OCI-LY3 (cell line): ENCODE data around the gene PHLDB1.
"Not testable (repeated sequence)": the region's sequence is repeated elsewhere in the genome, so short reads cannot be mapped to it uniquely, and the experiment has no call there.

Experiments
- H2AFZ ChIP-seq: fragments of 200-600, 300-600 bp; shearing (Covaris generic); 2 replicates; pipeline ENCODE4 v1.6.0; 2014; ENCODE audit warnings: antibody characterized with exemption, low read depth, low read length
- H3K27ac ChIP-seq: fragments of 200-600, 300-600 bp; sonication (generic); 2 replicates; pipeline ENCODE4 v1.5.1; 2014; ENCODE audit warnings: mild to moderate bottlenecking, low read length, moderate library complexity, mixed read lengths
- H3K27me3 ChIP-seq: fragments of 200-600, 300-600 bp; sonication (generic); 2 replicates; pipeline ENCODE4 v1.6.1; 2014; ENCODE audit warnings: low read depth, low read length, mixed read lengths
- H3K36me3 ChIP-seq: fragments of 200-600, 300-600 bp; sonication (generic); replicated peaks from 2 replicates; pipeline ENCODE3; 2014; ENCODE audit warnings: low read depth, low read length, mixed read lengths
- H3K4me1 ChIP-seq: fragments of 300-600, 200-600 bp; sonication (generic); 2 replicates; pipeline ENCODE4 v1.6.1; 2014; ENCODE audit warnings: low read length, mixed read lengths
- H3K4me2 ChIP-seq: fragments of 200-600, 300-600 bp; sonication (generic); 2 replicates; pipeline ENCODE4 v1.6.1; 2014; ENCODE audit warnings: low read length, mixed read lengths
- H3K4me3 ChIP-seq: fragments of 300-600, 200-600 bp; sonication (generic); 2 replicates; pipeline ENCODE4 v1.5.1; 2014; ENCODE audit warnings: antibody characterized with exemption, mild to moderate bottlenecking, low read length, moderate library complexity
- H3K79me2 ChIP-seq: fragments of 300-600, 200-600 bp; shearing (Covaris generic); 2 replicates; pipeline ENCODE4 v1.6.1; 2014; ENCODE audit warnings: mild to moderate bottlenecking, low read length, mixed read lengths
- H3K9ac ChIP-seq: fragments of 300-600, 200-600 bp; shearing (Covaris generic); 2 replicates; pipeline ENCODE4 v1.6.0; 2014; ENCODE audit warnings: mild to moderate bottlenecking, low read length, moderate library complexity
- H3K9me3 ChIP-seq: fragments of 200-600, 300-600 bp; shearing (Covaris generic); 2 replicates; pipeline ENCODE4 v1.6.1; 2014; ENCODE audit warnings: low read length, mixed read lengths; ENCODE audit not compliant: insufficient read depth
- H4K20me1 ChIP-seq: fragments of 200-600, 300-600 bp; sonication (generic); 2 replicates; pipeline ENCODE4 v1.6.1; 2016; ENCODE audit warnings: low read length, mixed read lengths; ENCODE audit not compliant: insufficient read depth
- EZH2phosphoT487 ChIP-seq: fragments of 200-600 bp; shearing (Covaris generic); IDR thresholded peaks from 2 replicates; pipeline ENCODE4 v1.6.1; 2018; ENCODE audit warnings: antibody characterized with exemption, mixed run types, low read depth
- TF ChIP-seq, protein P1 (sequence below): fragments of 200-600, 300-600 bp; sonication (generic); IDR thresholded peaks from 2 replicates; pipeline ENCODE4 v1.5.1; 2014; ENCODE audit warnings: antibody characterized with exemption, low read length, low read depth

The PHLDB1 gene

DNA sequence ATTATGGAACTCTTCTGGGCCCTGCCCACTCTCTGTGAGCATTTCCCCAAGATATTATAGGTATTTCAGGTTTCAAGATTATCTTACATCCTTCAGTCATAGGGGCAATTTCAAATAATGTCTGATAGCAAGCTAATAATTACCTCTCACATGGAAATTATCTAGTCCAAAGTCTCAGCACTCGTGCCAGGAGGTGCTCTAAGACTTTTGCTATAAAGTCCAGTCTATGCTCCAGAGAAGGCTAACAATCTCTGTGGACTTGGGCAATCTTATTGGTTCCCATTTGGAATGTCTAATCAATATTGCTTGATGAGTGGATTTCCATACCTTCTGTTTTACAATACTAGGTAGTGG lies 66.6 kb downstream of the PHLDB1 start:
- no peaks in the 10 kb centered on the region for H3K79me2 ChIP-seq
- no peak overlapping the region for H3K9ac ChIP-seq
- H2AFZ ChIP-seq: no peak overlapping the region
- H3K4me3 ChIP-seq: no peak overlapping the region
- 0 out of 2 replicates have a peak, but pooled peaks cover 8% of the 10 kb centered on the region for H3K9me3 ChIP-seq
- no peaks in the 10 kb centered on the region for H3K36me3 ChIP-seq
- no peaks in the 10 kb centered on the region for H4K20me1 ChIP-seq
- no peaks in the 10 kb centered on the region for H3K4me1 ChIP-seq
- TF ChIP-seq EZH2phosphoT487: no peak
- TF ChIP-seq, protein P1, sequence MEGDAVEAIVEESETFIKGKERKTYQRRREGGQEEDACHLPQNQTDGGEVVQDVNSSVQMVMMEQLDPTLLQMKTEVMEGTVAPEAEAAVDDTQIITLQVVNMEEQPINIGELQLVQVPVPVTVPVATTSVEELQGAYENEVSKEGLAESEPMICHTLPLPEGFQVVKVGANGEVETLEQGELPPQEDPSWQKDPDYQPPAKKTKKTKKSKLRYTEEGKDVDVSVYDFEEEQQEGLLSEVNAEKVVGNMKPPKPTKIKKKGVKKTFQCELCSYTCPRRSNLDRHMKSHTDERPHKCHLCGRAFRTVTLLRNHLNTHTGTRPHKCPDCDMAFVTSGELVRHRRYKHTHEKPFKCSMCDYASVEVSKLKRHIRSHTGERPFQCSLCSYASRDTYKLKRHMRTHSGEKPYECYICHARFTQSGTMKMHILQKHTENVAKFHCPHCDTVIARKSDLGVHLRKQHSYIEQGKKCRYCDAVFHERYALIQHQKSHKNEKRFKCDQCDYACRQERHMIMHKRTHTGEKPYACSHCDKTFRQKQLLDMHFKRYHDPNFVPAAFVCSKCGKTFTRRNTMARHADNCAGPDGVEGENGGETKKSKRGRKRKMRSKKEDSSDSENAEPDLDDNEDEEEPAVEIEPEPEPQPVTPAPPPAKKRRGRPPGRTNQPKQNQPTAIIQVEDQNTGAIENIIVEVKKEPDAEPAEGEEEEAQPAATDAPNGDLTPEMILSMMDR: no peak
- H3K27ac ChIP-seq: no peak overlapping the region
- H3K4me2 ChIP-seq: no peak overlapping the region
- H3K27me3 ChIP-seq: peaks cover 15% of the 10 kb centered on the region

- no peak overlapping the region for H3K4me2 ChIP-seq
- H3K9me3 ChIP-seq: no peaks in the 10 kb centered on the region
- H3K27ac ChIP-seq: no peak overlapping the region
- H3K4me1 ChIP-seq: no peaks in the 10 kb centered on the region
- peaks cover 4% of the 10 kb centered on the region; the same call in 1 of the 2 replicates for H3K27me3 ChIP-seq
- no peak overlapping the region for H3K4me3 ChIP-seq
- no peaks in the 10 kb centered on the region for H3K79me2 ChIP-seq
- H3K9ac ChIP-seq: no peak overlapping the region
- no peaks in the 10 kb centered on the region for H4K20me1 ChIP-seq
- H2AFZ ChIP-seq: no peak overlapping the region
- TF ChIP-seq EZH2phosphoT487: no peak
- TF ChIP-seq, protein P1: no peak
- H3K36me3 ChIP-seq: no peaks in the 10 kb centered on the region
Observed at GRCh38 chr11:118677977-118678376, 70.6 kb downstream of the PHLDB1 start.

- H3K4me1 ChIP-seq, H2AFZ ChIP-seq, H3K27me3 ChIP-seq, H3K4me2 ChIP-seq, H3K27ac ChIP-seq, H3K79me2 ChIP-seq, H3K9ac ChIP-seq, H3K36me3 ChIP-seq, H4K20me1 ChIP-seq, H3K4me3 ChIP-seq, H3K9me3 ChIP-seq: not testable (repeated sequence)
Observed at GRCh38 chr11:118678908-118679307, 71.5 kb downstream of the PHLDB1 start.

DNA sequence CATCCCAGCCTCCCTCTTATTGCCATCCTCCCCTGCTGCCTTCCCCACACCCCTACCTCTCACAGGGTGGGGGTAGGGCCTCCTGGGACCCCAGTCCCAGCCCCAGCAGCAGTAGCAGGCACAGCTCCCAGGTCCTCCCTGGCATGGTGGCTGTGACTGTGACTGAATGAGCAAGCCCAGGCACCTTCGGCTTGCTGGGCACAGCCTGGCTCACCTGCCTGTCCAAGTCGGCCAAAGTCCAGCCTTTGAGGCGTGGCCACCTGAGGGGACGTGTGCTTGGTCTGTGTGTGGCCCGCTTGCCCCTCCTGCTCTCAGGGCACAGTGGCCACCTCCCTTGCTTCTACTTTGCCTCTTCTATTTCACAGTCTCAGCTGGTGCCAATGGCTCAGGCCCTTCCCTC lies 72.1 kb downstream of the PHLDB1 start, which contains the start of gene TREH:
TREH (minus strand) TSS at position 168 of the 400 bp plus-strand sequence; CDS start at position 145, 23 bp downstream.
- H4K20me1 ChIP-seq: no peaks in the 10 kb centered on the region
- H3K36me3 ChIP-seq: no peaks in the 10 kb centered on the region
- no peaks in the 10 kb centered on the region for H3K9me3 ChIP-seq
- no peak within 1 kb of the TSS for H3K4me3 ChIP-seq
- TF ChIP-seq, protein P1: no peak
- TF ChIP-seq EZH2phosphoT487: no peak
- no peak within 1 kb of the TSS for H3K4me2 ChIP-seq
- no peak within 1 kb of the TSS for H3K27ac ChIP-seq
- H2AFZ ChIP-seq: no peak within 1 kb of the TSS
- H3K27me3 ChIP-seq: peaks cover 8% of the 10 kb centered on the region; the same call in 1 of the 2 replicates
- no peaks in the 10 kb centered on the region for H3K79me2 ChIP-seq
- no peak within 1 kb of the TSS for H3K9ac ChIP-seq
- no peaks in the 10 kb centered on the region for H3K4me1 ChIP-seq

DNA sequence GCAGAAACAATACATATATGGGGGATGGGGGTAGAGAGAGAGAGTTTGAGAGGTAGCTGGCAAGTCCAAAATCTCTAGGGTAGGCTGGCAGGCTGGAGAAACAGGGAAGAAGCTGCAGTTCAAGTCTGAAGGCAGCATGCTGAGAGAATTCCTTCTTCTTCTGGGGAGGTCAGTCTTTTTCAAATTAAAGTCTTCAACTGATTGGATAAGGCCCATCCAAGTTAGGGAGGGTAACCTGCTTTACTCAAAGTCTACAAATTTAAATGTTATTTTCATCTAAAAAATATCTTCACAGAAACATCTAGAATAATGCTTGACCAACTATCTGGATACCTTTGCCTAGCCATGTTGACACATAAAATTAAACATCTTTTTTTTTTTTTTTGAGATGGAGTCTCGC lies 75.0 kb downstream of the PHLDB1 start:
- Histone ChIP-seq H3K27me3 (peaks cover 14% of the 10 kb centered on the region; the same call in 1 of the 2 replicates), H3K27ac (no peak overlapping the region), H4K20me1 (no peaks in the 10 kb centered on the region), H3K9ac (no peak overlapping the region), H3K4me1 (no peaks in the 10 kb centered on the region), H2AFZ (no peak overlapping the region), H3K36me3 (no peaks in the 10 kb centered on the region), H3K79me2 (no peaks in the 10 kb centered on the region), H3K4me3 (no peak overlapping the region), H3K9me3 (no peaks in the 10 kb centered on the region), H3K4me2 (no peak overlapping the region)
- no peak for TF ChIP-seq EZH2phosphoT487
- TF ChIP-seq, protein P1: no peak

DNA sequence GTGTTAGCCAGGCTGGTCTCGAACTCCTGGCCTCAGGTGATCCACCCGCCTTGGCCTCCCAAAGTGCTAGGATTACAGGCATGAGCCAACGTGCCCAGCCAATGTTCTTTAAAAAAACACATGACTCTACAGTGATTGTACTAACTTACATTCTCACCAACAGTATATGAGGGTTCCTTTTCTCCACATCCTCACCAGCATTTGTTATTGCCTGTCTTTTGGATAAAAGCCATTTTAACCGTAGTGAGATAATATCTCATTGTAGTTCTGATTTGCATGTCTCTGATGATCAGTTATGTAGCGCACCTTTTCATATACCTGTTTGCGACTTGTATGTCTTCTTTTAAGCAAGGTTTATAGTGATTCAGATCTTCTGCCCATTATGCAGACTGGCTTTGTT lies 75.5 kb downstream of the PHLDB1 start:
- not testable (repeated sequence) for H3K79me2 ChIP-seq, H3K27ac ChIP-seq, H3K9me3 ChIP-seq, H3K4me1 ChIP-seq, H3K9ac ChIP-seq, H3K4me2 ChIP-seq, H3K4me3 ChIP-seq, H3K36me3 ChIP-seq, H4K20me1 ChIP-seq, H2AFZ ChIP-seq
- peaks cover 14% of the 10 kb centered on the region; the same call in 1 of the 2 replicates for H3K27me3 ChIP-seq
